Gastrocnemius medialis (tissue), 4 donors: ENCODE measurements around the gene NHEJ1.

ENCODE experiments used
- CTCF ChIP-seq, 5 experiments: fragments of 450-650 bp in 3 of 5; fragments of 200-600 bp in 2 of 5; sonication (generic) in 2 of 5; IDR thresholded peaks in 4 of 5; conservative IDR thresholded peaks in 1 of 5; 1 replicate in 4 of 5; 2 replicates in 1 of 5; pipeline ENCODE4 v1.5.1; 2016 to 2019; ENCODE audit warnings: antibody characterized with exemption in 5 of 5, mild to moderate bottlenecking in 3 of 5, moderate library complexity in 3 of 5
- POLR2A ChIP-seq, 2 donors: fragments of 450-650 bp; IDR thresholded peaks; one replicate each; pipeline ENCODE4 v1.6.1; 2017; ENCODE audit warnings: antibody characterized with exemption in 2 of 2, mild to moderate bottlenecking in 2 of 2, moderate library complexity in 2 of 2

GRCh38 chr2:219071131-219071816, 89.3 kb downstream of the NHEJ1 start:
- TF ChIP-seq POLR2A (IDR thresholded peaks at IDR 0.05) = no peak
- TF ChIP-seq CTCF (IDR thresholded peaks at IDR 0.05 in 4 of 5, conservative IDR thresholded peaks at IDR 0.05 in 1 of 5) = no peak
